Stomach (tissue), 9 donors: ENCODE data around the gene UBE2O. TPM values are rescaled to one million over a fixed set of nuclear protein-coding genes. Genes with fewer than 3 reads are reported as not detected.

Source experiments
- DNase-seq, 2 donors: peaks; one replicate each; pipeline versions ENCODE4 v3.0.0 to v3.0.0-alpha.2; 2013 to 2019
- H3K27ac ChIP-seq, 5 donors: fragments of 200-600 bp in 4 of 5; sonication (generic) in 4 of 5; one replicate each; pipeline ENCODE4 v1.5.1; 2013 to 2019; ENCODE audit warnings: mild to moderate bottlenecking in 1 of 5, moderate library complexity in 1 of 5
- H3K27me3 ChIP-seq, 3 donors: fragments of 200-600 bp; sonication (generic); one replicate each; pipeline ENCODE4 v1.5.1; 2017 to 2019; ENCODE audit warnings: mixed run types in 1 of 3
- H3K36me3 ChIP-seq, 4 donors: fragments of 200-600 bp; sonication (generic); 1 replicate in 3 of 4; 2 replicates in 1 of 4; pipeline ENCODE4 v1.5.1; 2016 to 2019
- H3K4me1 ChIP-seq, 4 donors: fragments of 200-600 bp; sonication (generic); one replicate each; pipeline ENCODE4 v1.5.1; 2016 to 2019
- H3K4me3 ChIP-seq, 4 donors: fragments of 200-600 bp; sonication (generic) in 3 of 4; one replicate each; pipeline ENCODE4 v1.5.1; 2016 to 2019; ENCODE audit warnings: mild to moderate bottlenecking in 1 of 4
- H3K9me3 ChIP-seq, 4 donors: fragments of 200-600 bp; sonication (generic); one replicate each; pipeline ENCODE4 v1.5.1; 2016 to 2019
- EP300 ChIP-seq: sonication (generic); formaldehyde crosslinking; IDR thresholded peaks from one replicate; pipeline ENCODE4 v1.6.1; 2017; ENCODE audit warnings: antibody characterized with exemption
- POLR2A ChIP-seq, 4 donors: fragments of 450-650 bp; IDR thresholded peaks; one replicate each; pipeline ENCODE4 v1.6.1; 2016; ENCODE audit warnings: antibody characterized with exemption in 4 of 4, control low read depth in 2 of 4, mild to moderate bottlenecking in 1 of 4, moderate library complexity in 1 of 4
- POLR2AphosphoS5 ChIP-seq, 3 donors: sonication (generic); formaldehyde crosslinking; IDR thresholded peaks; one replicate each; pipeline ENCODE4 v1.6.1; 2016; ENCODE audit warnings: antibody characterized with exemption in 3 of 3
- WGBS, 5 donors: extraction: QIAGEN DNeasy Blood & Tissue Kit in 3 of 5; methylation state at CpG; one replicate each; pipeline versions ENCODE4 v1.1.5 to v1.1.7; 2013 to 2018; 5-methylcytosine and 5-hydroxymethylcytosine counted together
- intact Hi-C: fragments of 100-400 bp; cut with DNase I; formaldehyde crosslinking; loops from one replicate; pipeline ENCODE4 v1.15.1; 2023; ENCODE audit warnings: low total_unique reads
- polyA plus RNA-seq, 3 donors: library from polyadenylated mRNA; stranded (reverse); fragments of 200-250 nt; gene quantifications; one replicate each; pipeline ENCODE4 v1.2.3, GENCODE V29; 2013
- total RNA-seq, 5 donors: library from RNA; depleted of rRNA; stranded (reverse); fragments of >200 nt; gene quantifications; one replicate each; pipeline versions ENCODE4 v1.1.0 to v1.2.3, GENCODE V29; 2014 to 2016
- TF ChIP-seq, protein P1 (sequence below), 7 experiments: fragments of 450-650 bp in 4 of 7; fragments of 200-600 bp in 3 of 7; sonication (generic) in 3 of 7; IDR thresholded peaks; one replicate each; pipeline ENCODE4 v1.5.1; 2016 to 2019; ENCODE audit warnings: antibody characterized with exemption in 7 of 7, control low read depth in 2 of 7, mild to moderate bottlenecking in 1 of 7
- donor health status: healthy with polysubstance abuse.
- donor health status: Bipolar disorder and iron deficiency.
- donor health status: healthy.

The UBE2O gene
- total and polyA plus RNA-seq, 8 donors: 4.6 to 32.7 (median 11.9) TPM

DNA sequence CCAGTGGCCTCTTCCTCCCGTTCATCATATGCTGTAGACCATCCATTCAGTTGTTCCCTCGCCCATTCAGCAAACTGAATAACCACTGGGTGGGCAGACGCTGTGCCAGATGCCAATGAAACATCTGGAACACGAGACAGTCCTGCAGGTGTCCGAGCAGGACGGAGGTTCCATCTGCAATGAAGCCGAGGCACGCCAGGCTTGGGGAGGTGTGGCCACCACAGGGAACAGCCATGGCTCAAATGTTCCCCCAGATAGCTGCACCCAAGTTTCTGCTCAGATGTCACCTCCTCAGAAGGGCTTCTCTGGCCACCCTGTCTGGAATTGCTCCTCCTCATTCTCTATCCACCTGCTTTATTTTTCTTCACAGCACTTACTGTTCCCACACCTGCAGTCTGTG lies 30.5 kb downstream of the UBE2O start:
- WGBS, 5 donors: 95 to 99% (median 95%) methylated on average over 8 of the region's 8 CpGs
- no peaks in the 10 kb centered on the region for H3K9me3 ChIP-seq
- no peaks in the 10 kb centered on the region for H3K27me3 ChIP-seq
- intact Hi-C loops: no loop called here
- no peak for DNase-seq
- H3K4me3 ChIP-seq: no peak overlapping the region
- no peak overlapping the region for H3K27ac ChIP-seq
- peaks cover 2 to 43% (median 29%) of the 10 kb centered on the region in 4 donors for H3K4me1 ChIP-seq
- TF ChIP-seq POLR2AphosphoS5 (IDR thresholded peaks at IDR 0.05) (no peak), POLR2A (IDR thresholded peaks at IDR 0.05) (no peak), EP300 (no peak)
- TF ChIP-seq, protein P1, sequence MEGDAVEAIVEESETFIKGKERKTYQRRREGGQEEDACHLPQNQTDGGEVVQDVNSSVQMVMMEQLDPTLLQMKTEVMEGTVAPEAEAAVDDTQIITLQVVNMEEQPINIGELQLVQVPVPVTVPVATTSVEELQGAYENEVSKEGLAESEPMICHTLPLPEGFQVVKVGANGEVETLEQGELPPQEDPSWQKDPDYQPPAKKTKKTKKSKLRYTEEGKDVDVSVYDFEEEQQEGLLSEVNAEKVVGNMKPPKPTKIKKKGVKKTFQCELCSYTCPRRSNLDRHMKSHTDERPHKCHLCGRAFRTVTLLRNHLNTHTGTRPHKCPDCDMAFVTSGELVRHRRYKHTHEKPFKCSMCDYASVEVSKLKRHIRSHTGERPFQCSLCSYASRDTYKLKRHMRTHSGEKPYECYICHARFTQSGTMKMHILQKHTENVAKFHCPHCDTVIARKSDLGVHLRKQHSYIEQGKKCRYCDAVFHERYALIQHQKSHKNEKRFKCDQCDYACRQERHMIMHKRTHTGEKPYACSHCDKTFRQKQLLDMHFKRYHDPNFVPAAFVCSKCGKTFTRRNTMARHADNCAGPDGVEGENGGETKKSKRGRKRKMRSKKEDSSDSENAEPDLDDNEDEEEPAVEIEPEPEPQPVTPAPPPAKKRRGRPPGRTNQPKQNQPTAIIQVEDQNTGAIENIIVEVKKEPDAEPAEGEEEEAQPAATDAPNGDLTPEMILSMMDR (IDR thresholded peaks at IDR 0.05): no peak
- H3K36me3 ChIP-seq: peaks cover 0 to 4% (median 0%) of the 10 kb centered on the region in 4 donors

DNA sequence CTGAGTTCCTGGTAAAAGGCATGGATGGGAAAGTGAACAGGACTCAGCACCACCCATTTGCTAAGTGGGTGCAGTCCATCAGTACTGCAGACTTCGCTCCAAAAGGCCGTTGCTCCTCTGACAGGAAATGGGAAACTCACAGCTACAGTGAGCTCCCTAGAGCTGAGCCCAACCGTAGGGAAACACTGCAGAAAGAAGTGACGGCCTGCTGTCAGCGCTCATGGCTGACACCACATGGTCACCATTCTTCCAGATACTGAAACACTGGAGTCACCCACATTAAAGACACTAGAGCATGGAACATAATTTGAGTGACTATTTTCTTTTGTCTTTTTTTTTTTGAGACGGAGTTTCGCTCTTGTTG lies 31.9 kb downstream of the UBE2O start:
- Histone ChIP-seq H3K4me1 (peaks cover 0 to 43% (median 30%) of the 10 kb centered on the region in 4 donors), H3K36me3 (peaks cover 0 to 4% (median 2%) of the 10 kb centered on the region in 4 donors), H3K9me3 (no peaks in the 10 kb centered on the region), H3K27ac (peak overlapping the region in 1 of 5 donors; percentile 22), H3K4me3 (no peak overlapping the region), H3K27me3 (no peaks in the 10 kb centered on the region)
- DNase-seq: peak in 1 of 2 donors; percentile 49
- intact Hi-C loops: no loop called here
- 58 to 80% (median 70%) methylated on average over 7 of the region's 7 CpGs for whole genome bisulfite sequencing, 5 donors
- no peak for TF ChIP-seq EP300
- TF ChIP-seq POLR2A (IDR thresholded peaks at IDR 0.05): no peak
- TF ChIP-seq, protein P1 (IDR thresholded peaks at IDR 0.05): no peak
- TF ChIP-seq POLR2AphosphoS5 (IDR thresholded peaks at IDR 0.05): no peak

DNA sequence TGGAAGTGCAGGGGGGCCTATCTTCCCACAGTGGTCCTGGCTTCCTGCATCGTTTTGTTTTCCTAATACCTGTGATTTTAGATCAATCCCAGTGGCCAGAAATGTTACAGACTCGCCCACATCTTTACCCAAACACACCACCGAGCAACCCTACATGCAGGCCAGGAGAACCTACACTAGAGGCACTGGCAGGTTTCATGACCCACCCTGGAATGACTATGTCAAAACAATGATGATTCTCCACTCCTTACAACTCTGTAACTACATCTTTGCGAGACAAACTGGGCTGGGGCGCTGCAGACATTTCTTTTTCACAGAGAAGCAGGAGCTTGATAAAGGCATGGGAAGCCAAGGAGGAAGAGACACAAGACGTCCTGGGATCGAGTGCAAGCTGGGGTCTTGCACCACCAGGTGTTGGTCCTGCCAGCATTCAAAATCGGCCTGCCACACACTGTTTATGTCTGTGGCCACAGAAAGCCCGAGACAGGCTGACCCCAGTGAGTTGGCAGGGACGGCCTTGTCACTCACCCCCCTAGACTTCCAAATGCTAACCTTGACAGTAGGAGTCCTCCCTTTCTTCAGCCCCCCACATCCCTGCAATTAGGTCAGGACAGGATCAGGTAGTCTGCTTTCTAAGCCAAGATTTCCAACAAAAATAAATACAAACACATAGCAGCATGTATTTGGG lies 32.5 kb downstream of the UBE2O start:
- H3K36me3 ChIP-seq: peaks cover 0 to 4% (median 2%) of the 10 kb centered on the region in 4 donors
- no peaks in the 10 kb centered on the region for H3K27me3 ChIP-seq
- 67 to 85% (median 81%) methylated on average over 10 of the region's 10 CpGs for WGBS, 5 donors
- no peak for TF ChIP-seq EP300
- TF ChIP-seq POLR2A (IDR thresholded peaks at IDR 0.05): no peak
- TF ChIP-seq, protein P1 (IDR thresholded peaks at IDR 0.05): no peak
- TF ChIP-seq POLR2AphosphoS5 (IDR thresholded peaks at IDR 0.05): no peak
- H3K27ac ChIP-seq: peak overlapping the region in 1 of 5 donors; percentile 22
- H3K9me3 ChIP-seq: no peaks in the 10 kb centered on the region
- intact Hi-C loops: no loop called here
- H3K4me1 ChIP-seq: peaks cover 0 to 43% (median 30%) of the 10 kb centered on the region in 4 donors
- no peak for DNase-seq
- H3K4me3 ChIP-seq: no peak overlapping the region

DNA sequence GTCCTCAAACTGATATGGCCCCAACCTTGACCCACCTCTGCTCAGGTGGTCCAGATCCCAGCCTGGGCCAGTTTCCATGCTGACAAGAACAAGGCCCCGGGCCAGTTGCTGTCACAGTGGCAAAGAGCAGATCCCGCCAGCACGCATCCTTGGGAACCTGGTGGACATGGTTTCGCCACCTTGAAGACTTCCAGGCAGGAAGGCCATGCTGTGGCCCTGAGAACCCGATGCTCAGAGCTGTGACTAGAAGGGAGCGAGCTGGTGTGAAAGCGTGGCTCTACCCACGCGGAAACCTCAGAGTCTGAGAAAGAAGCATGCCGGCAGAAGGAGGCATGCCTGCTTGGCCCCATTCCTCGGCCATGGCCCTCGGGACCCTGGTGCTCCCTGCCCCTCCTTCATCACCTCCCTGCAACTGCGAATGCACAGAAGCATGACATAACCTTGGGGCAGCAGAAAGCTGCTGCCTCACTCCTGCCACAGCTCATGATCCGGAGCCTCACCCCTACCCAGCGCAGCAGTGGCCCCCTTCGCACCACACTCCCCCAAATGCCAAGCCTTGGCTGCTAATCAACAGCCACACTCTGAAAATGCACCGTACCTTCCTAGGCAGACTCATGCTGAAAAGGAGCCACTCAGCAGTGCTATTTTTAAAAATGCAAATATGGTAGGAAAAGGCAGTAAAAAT lies 33.2 kb downstream of the UBE2O start:
- Histone ChIP-seq H3K9me3 (no peaks in the 10 kb centered on the region), H3K4me3 (no peak overlapping the region), H3K27me3 (no peaks in the 10 kb centered on the region), H3K36me3 (peaks cover 0 to 4% (median 2%) of the 10 kb centered on the region in 4 donors), H3K4me1 (peaks cover 6 to 50% (median 36%) of the 10 kb centered on the region in 4 donors), H3K27ac (no peak overlapping the region)
- TF ChIP-seq EP300 (no peak), POLR2AphosphoS5 (IDR thresholded peaks at IDR 0.05) (no peak), POLR2A (IDR thresholded peaks at IDR 0.05) (no peak)
- TF ChIP-seq, protein P1 (IDR thresholded peaks at IDR 0.05): no peak
- no peak for DNase-seq
- WGBS, 5 donors: 69 to 93% (median 91%) methylated on average over 8 to 17 of the region's 17 CpGs
- intact Hi-C loops: no loop called here
